KMS-11 (cell line): ENCODE data around the gene IWS1.

ENCODE experiments used
- H2AFZ ChIP-seq: fragments of 200-600 bp; sonication (generic); 2 replicates; pipeline ENCODE4 v1.6.1; 2016; ENCODE audit warnings: antibody characterized with exemption, mixed run types, low read depth
- H3K27ac ChIP-seq: fragments of 200-600 bp; sonication (generic); 2 replicates; pipeline ENCODE4 v1.6.1; 2016; ENCODE audit warnings: mild to moderate bottlenecking, mixed run types
- H3K27me3 ChIP-seq: fragments of 200-600 bp; sonication (generic); 2 replicates; pipeline ENCODE4 v1.6.1; 2017; ENCODE audit warnings: mild to moderate bottlenecking, low read depth, mixed run types, moderate library complexity; ENCODE audit not compliant: insufficient read depth
- H3K36me3 ChIP-seq: fragments of 200-600 bp; sonication (generic); 2 replicates; pipeline ENCODE4 v1.6.1; 2017; ENCODE audit warnings: mild to moderate bottlenecking, mixed run types; ENCODE audit not compliant: insufficient read depth
- H3K4me1 ChIP-seq: fragments of 200-600 bp; sonication (generic); 2 replicates; pipeline ENCODE4 v1.6.1; 2016; ENCODE audit warnings: mild to moderate bottlenecking, low read depth, mixed run types; ENCODE audit not compliant: poor library complexity, severe bottlenecking
- H3K4me2 ChIP-seq: fragments of 200-600 bp; sonication (generic); 2 replicates; pipeline ENCODE4 v1.7.0; 2016; ENCODE audit warnings: mild to moderate bottlenecking, mixed run types
- H3K4me3 ChIP-seq: fragments of 200-600 bp; sonication (generic); IDR thresholded peaks from 2 replicates; pipeline ENCODE4 v1.6.1; 2017; ENCODE audit warnings: low read depth, low read length, mixed read lengths; ENCODE audit not compliant: insufficient read depth
- H3K79me2 ChIP-seq: fragments of 200-600 bp; sonication (generic); 2 replicates; pipeline ENCODE4 v1.6.1; 2016; ENCODE audit warnings: low read depth, mixed run types; ENCODE audit not compliant: insufficient read depth
- H3K9ac ChIP-seq: fragments of 200-600 bp; sonication (generic); 2 replicates; pipeline ENCODE4 v1.6.1; 2016; ENCODE audit warnings: mild to moderate bottlenecking, mixed run types
- H4K20me1 ChIP-seq: fragments of 200-600 bp; sonication (generic); 2 replicates; pipeline ENCODE4 v1.6.1; 2016; ENCODE audit warnings: mild to moderate bottlenecking, mixed run types; ENCODE audit not compliant: insufficient read depth
- TF ChIP-seq, protein P1 (sequence below): fragments of 200-600 bp; sonication (generic); conservative IDR thresholded peaks from 2 replicates; pipeline ENCODE4 v1.6.1; 2017; ENCODE audit warnings: low read depth, mild to moderate bottlenecking, antibody characterized with exemption, low read length, moderate library complexity, mixed read lengths

Gene IWS1

GRCh38 chr2:127542231-127542630 lies 15.9 kb upstream of the IWS1 start:
- Histone ChIP-seq H3K36me3 (no peaks in the 10 kb centered on the region), H4K20me1 (no peaks in the 10 kb centered on the region), H3K79me2 (no peaks in the 10 kb centered on the region), H2AFZ (no peak overlapping the region), H3K4me1 (no peaks in the 10 kb centered on the region), H3K4me3 (no peak overlapping the region), H3K4me2 (no peak overlapping the region), H3K9ac (no peak overlapping the region), H3K27me3 (no peaks in the 10 kb centered on the region), H3K27ac (no peak overlapping the region)
- TF ChIP-seq, protein P1, sequence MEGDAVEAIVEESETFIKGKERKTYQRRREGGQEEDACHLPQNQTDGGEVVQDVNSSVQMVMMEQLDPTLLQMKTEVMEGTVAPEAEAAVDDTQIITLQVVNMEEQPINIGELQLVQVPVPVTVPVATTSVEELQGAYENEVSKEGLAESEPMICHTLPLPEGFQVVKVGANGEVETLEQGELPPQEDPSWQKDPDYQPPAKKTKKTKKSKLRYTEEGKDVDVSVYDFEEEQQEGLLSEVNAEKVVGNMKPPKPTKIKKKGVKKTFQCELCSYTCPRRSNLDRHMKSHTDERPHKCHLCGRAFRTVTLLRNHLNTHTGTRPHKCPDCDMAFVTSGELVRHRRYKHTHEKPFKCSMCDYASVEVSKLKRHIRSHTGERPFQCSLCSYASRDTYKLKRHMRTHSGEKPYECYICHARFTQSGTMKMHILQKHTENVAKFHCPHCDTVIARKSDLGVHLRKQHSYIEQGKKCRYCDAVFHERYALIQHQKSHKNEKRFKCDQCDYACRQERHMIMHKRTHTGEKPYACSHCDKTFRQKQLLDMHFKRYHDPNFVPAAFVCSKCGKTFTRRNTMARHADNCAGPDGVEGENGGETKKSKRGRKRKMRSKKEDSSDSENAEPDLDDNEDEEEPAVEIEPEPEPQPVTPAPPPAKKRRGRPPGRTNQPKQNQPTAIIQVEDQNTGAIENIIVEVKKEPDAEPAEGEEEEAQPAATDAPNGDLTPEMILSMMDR: no peak

- Histone ChIP-seq H3K27me3 (no peaks in the 10 kb centered on the region), H2AFZ (no peak overlapping the region), H3K79me2 (no peaks in the 10 kb centered on the region), H4K20me1 (no peaks in the 10 kb centered on the region), H3K4me2 (no peak overlapping the region), H3K27ac (no peak overlapping the region), H3K4me3 (no peak overlapping the region), H3K4me1 (no peaks in the 10 kb centered on the region), H3K36me3 (no peaks in the 10 kb centered on the region), H3K9ac (no peak overlapping the region)
- TF ChIP-seq, protein P1: no peak
These were observed 15.5 kb upstream of the IWS1 start for GRCh38 chr2:127541809-127542208.

- Histone ChIP-seq H3K27me3 (no peaks in the 10 kb centered on the region), H3K4me3 (no peak overlapping the region), H3K27ac (no peak overlapping the region), H3K79me2 (no peaks in the 10 kb centered on the region), H3K36me3 (no peaks in the 10 kb centered on the region), H4K20me1 (no peaks in the 10 kb centered on the region), H3K4me1 (no peaks in the 10 kb centered on the region), H3K9ac (no peak overlapping the region), H2AFZ (no peak overlapping the region), H3K4me2 (no peak overlapping the region)
- TF ChIP-seq, protein P1: no peak
These were observed 11.4 kb upstream of the IWS1 start for GRCh38 chr2:127537644-127538043.

- TF ChIP-seq, protein P1: no peak
- Histone ChIP-seq H3K4me2 (no peak overlapping the region), H3K4me3 (no peak overlapping the region), H3K36me3 (no peaks in the 10 kb centered on the region), H3K27ac (no peak overlapping the region), H3K9ac (no peak overlapping the region), H4K20me1 (no peaks in the 10 kb centered on the region), H3K4me1 (no peaks in the 10 kb centered on the region), H2AFZ (no peak overlapping the region), H3K79me2 (no peaks in the 10 kb centered on the region), H3K27me3 (no peaks in the 10 kb centered on the region)
These were observed 10.6 kb upstream of the IWS1 start for GRCh38 chr2:127536707-127537541.
